SH-SY5Y (cell line): ENCODE results near the gene ARHGEF17.

ENCODE experiments used
- GATA2 ChIP-seq: IDR thresholded peaks from 2 replicates; pipeline ENCODE4 v1.6.1; 2011; ENCODE audit warnings: mild to moderate bottlenecking, low read depth, low read length
- GATA3 ChIP-seq: IDR thresholded peaks from 2 replicates; pipeline ENCODE4 v1.6.1; 2011; ENCODE audit warnings: low read depth, mild to moderate bottlenecking, low read length, moderate library complexity

Gene ARHGEF17

DNA sequence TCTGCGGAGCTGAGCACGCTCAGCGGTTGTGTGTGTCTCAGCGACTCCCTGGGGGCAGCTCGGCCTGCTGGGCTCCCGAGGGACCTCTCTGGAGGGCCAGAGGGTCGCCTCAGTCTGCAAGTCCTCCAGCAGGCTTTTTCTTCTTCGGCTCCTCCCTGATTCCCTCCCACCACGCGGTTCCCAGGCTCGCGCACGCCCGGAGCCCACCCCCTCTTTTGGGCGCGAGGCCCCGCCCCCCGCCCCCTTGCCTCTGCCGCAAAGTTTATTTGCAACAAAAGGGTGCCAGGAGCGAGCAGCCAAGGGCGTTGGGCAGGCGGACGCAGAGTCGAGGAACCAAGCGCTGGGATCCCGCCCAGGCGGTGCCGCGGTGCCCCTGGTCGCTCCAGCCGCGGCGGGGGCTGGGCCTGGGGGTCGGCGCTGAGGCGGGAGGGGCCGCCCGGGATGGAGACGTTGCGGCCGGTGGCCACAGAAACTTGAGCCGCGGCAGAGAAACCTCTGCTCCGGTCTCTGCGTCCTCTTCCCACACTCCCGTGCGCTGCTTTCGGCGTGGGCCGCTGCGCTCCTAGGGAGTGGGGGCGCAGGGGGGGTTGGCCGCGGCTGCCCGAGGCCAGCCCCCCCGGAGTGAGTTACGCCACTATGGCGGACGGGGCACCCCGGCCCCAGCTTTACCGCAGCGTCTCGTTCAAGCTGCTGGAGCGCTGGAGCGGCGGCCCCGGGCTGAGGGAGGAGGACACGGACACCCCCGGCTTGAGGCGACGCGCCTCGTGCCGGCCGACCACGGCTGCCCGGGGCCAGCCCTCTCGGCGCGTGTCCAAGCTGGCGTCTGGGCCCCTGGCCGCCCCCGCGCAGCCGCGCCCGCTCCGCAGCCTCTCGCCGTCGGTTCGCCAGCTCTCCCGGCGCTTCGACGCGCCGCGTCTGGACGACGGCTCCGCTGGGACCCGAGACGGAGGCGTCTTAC lies at the start of gene ARHGEF17:
ARHGEF17 (plus strand) TSS at position 274 of the 958 bp plus-strand sequence; CDS start at position 637, 363 bp downstream.
- no peak for TF ChIP-seq GATA3
- no peak for TF ChIP-seq GATA2

DNA sequence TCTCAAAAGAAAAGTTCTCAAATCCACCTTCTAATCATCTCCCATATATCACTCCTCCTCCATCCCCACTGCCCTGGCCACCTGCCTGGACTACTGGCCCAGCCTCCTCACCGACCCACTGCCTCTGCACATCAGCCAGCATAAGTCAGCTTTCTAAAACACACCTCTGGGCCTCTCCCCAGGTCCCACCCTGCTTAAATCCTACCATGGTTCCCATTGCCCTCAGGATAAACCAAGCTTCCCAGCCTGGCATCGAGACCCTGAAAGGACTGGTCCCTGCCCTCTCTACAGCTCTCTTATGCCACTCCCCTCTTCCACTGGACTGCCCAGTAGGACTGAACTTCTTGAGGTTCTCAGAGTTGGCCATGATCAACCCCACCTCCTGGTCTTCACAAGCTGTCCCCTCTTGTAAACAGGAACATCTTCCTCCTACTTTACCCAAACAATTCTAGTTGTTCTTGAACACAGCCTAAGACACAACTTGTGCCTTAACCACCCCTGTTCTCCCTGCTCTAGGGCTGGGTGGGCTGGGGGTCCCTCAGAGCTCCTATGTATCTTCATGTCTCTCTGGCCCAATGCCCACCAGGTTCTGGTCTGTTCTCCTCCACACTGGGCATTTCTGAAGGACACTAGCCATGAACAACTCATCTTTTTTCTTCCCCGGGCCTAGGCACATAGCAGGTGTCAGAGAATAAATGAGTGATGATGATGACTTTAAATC lies 48.5 kb upstream of the ARHGEF17 start:
- TF ChIP-seq GATA2 (no peak), GATA3 (no peak)

DNA sequence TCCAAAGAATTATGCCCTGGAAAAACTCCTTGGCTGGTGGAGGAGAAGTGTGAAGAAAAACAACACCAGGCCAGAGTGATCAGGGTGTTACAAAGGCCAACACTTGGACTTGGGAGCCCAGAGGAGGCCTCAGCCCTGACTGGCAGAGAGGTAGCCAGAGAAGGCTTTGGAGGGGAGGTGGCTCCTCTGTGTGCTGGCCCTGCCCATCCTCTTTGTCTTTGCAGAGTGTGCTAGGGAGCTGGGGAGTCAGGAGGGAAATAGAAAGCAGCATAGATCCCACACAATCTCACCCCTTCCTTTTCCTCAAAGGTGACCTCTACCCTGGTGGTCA lies 48.0 kb upstream of the ARHGEF17 start:
- TF ChIP-seq GATA2 (no peak), GATA3 (no peak)

- TF ChIP-seq GATA3 = no peak
- TF ChIP-seq GATA2 = no peak
These were observed 45.1 kb upstream of the ARHGEF17 start for GRCh38 chr11:73262851-73263495.

- TF ChIP-seq GATA2 (no peak), GATA3 (no peak)
These were observed 44.4 kb upstream of the ARHGEF17 start for GRCh38 chr11:73263640-73264039.

GRCh38 chr11:73265278-73265810 lies 42.7 kb upstream of the ARHGEF17 start:
- TF ChIP-seq GATA3 (no peak), GATA2 (no peak)

DNA sequence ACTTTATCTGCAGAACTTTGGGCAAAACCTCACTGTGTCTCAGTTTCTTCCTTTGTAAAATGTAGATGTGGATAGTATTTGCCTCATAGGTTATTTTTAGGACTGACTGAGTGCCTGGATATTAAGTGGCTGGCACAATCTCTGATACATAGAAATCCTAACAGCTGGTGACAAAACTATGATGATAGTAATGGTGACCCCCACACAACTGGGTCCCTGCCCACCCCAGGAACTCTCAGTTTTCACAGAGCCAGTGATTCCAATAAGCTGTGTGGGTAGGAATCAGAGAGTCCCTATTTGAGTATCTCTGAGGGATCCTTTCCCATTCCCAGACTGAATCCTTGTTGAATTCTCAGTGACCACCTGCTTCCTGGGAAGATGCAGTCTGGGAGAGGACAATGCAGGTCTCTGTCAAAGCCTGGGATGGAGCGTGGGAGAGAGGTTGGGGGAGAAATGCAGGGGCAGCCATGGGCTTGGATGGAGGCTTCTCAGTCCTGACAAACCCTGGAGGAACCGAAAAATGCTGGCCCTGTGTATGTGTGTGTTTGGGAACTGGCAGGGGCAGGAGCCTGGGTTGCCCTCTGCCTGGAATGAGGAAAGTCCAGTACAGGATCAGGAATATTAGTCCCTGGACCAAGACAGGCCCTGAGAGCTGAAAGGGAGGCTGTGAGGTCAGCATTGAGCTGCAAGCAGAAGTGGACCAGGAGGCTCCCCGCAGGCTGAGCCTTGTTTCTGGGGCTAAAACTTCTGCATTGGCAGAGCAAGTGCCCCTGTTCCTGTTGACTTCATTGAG lies 42.0 kb upstream of the ARHGEF17 start:
- TF ChIP-seq GATA3 = no peak
- TF ChIP-seq GATA2 = no peak

- TF ChIP-seq GATA3 (no peak), GATA2 (no peak)
These were observed 41.4 kb upstream of the ARHGEF17 start for GRCh38 chr11:73266646-73267020.

GRCh38 chr11:73267122-73267846 lies 40.8 kb upstream of the ARHGEF17 start:
- TF ChIP-seq GATA2 (no peak), GATA3 (no peak)

DNA sequence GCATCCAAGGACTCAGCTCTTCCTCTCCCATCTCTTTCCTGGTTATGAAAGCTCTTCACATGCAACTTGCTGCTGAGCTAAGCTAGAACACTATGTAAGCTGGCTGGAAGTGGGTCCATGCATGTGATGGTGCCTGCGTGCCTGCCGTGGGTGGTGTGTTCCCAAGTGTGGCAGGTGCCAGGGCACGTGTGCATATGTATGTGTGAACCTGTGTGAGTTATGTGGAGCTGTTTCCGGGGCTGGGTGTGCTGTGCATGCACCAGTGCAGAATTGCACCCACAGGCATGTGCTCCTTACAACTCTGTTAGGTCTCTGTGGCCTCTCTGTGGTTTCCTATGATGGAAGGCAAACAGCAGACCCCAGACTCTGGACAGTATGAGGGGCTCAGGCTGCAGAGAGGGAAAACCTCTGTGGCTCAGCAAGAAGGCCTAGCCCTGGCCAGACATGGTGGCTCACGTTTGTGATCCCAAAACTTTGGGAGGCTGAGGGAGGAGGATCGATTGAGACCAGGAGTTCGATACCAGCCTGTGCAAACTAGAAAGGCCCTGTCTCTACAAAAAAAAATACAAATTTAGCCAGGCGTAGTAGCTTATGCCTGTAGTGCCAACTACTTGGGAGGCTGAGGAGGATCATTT lies 40.1 kb upstream of the ARHGEF17 start:
- TF ChIP-seq GATA2 (no peak), GATA3 (no peak)

DNA sequence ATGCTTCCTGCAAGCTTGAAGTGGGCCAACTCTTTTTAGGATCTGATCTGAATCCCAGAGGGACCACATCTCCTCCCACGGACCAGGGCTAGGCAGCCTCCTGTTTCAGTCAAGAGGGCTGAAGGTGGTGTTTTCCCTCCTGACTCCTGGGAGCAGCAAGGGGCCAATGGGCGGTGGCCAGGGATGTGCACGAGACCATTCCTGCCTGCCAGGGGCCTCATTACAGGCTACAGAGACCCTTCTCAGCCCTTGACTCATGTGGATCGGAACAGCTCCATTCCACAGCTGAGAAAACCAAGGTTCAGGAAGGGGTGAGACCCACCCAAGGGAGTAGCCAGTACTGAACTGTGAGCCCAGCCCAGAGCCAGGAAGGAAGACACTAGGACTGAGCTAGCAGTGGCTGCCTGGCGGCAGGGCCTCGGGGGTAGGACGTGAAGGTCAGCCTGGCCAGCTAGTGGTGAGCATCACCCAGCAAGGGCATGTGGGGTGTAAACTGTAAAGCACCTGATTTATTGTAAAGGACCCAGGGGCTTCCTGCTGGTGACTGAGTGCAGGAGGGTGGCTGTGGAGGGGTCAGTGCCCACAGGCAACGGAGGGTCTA lies 39.3 kb upstream of the ARHGEF17 start:
- TF ChIP-seq GATA3 (no peak), GATA2 (no peak)

DNA sequence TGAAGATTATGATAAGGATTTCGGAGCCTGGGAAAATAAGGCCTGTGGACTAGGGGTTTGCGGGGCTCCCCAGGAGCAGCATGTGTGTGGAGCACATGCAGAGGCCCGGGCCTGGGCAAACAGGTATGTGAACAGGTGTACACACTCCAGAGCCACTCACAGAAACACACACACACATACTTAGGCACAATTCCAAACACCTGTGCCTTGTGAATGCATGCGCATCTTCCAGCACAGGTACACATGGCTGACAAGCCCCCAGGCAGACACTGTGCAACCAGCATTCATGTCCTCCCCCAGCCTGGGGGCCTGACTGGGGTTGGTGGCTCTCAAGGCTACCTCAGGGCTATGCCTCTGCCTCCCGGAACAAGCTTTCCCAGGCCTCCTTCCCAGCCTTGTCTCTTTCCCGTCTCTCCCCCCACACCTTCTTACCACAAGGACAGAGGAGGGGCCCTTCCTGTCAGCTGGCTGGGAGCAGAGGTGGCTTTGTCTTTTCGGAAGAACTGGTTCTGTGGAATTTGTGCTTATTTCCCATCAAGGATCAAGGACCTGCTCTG lies 38.5 kb upstream of the ARHGEF17 start:
- TF ChIP-seq GATA3 (no peak), GATA2 (no peak)
